GF-D8 (cell line): ENCODE data around the gene PECR.
"Not testable (repeated sequence)": the region's sequence is repeated elsewhere in the genome, so short reads cannot be mapped to it uniquely, and the experiment has no call there.

Source experiments
- DNase-seq: peaks from one replicate; lab custom pipeline; 2025; lab: John Stamatoyannopoulos, UW

Gene PECR

DNA sequence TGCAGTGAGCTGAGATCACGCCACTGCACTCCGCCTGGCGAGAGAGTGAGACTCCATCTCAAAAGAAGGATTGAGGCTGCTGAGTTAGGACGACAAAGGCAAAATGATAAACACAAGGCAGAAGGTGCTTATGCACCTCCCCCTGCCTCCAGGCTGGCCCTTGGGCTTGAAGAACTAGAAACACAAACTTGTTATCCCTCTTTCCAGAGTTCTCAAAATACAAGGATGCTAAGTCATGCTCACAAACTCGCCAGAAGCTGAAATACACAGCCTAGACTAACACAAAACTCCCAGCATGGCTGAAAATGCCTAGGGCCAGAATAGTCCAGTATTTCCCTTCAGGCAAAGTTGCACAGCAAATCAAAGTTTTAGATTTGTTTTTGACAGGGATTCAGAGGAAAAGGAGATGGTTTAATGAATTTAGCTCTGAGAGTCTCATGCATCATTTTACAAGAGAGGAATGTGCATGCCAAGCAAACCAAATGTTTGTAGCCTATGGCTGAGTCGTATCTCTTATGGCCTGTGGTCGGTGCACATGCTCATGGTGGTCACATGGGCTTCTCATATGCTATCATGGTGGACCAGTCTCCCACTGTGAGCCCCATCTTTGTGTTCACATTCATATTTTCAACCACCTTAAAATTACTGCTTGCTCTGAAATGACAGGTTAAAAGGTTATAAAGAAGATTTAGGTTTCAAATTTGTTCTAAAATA is 52.0 kb downstream of the PECR start:
- no peak for DNase-seq

- DNase-seq: no peak
These were observed 56.8 kb downstream of the PECR start for GRCh38 chr2:216024779-216025336.

DNA sequence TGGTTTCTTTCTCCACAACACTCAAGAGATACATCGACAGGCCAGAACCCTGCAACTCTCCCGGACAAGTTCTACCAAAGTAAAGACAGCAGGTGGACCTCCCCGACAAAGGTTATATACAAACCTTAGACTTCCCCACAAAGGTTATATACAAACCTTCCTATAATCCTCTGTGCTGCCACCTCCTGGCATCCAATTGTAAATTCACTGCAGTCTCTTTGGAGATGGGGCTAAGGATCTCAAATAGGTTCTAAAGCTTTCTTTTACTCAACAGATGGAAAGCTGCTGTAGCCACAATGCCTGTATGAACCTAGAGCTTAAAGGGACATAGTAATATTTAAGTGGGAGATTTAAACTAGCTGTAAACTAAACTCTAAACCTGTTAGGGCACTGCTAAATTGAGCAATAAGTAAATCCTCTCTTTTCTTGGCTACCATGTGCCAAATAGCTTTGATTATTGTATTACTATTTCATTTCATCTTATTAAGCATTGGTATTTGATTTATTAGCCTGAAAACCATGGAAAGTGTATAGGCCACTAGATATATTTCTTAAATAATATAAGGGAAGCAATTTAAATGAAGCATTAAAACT is 58.5 kb downstream of the PECR start:
- DNase-seq: no peak

DNA sequence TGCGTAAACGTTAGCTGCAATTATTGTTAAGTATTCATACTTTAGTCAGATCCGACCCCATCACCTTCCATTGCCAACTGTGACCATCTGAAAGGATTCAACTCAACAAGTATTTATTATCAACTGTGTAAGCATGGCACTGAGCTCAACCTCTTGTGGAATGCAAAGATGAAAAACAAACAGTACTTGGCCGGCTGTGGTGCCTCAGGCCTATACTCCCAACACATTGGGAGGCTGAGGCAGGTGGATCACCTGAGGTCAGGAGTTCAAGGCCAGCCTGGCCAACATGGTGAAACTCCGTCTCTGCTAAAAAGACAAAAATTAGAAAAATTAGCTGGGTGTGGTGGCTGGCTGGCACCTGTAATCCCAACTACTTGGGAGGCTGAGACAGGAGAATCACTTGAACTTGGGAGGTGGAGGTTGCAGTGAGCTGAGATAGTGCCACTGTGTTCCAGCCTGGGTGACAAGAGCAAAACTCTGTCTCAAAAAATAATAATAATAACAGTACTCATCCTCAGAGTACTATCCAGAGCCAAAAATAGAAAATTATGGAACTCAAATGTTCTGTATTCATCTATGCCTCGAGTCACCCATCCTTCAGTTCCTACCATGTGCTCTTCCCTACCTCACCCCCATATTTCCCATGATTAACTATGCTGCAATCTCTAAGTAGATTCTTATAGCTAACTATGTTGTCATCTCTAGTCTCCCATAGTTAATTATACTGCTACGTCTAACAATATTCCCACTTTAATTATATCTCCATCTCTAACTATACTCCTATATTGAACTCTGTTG is 59.6 kb downstream of the PECR start:
- no peak for DNase-seq

- DNase-seq: no peak
These were observed 62.9 kb downstream of the PECR start for GRCh38 chr2:216018709-216019108.

- DNase-seq: no peak
These were observed 64.2 kb downstream of the PECR start for GRCh38 chr2:216017365-216017764.

DNA sequence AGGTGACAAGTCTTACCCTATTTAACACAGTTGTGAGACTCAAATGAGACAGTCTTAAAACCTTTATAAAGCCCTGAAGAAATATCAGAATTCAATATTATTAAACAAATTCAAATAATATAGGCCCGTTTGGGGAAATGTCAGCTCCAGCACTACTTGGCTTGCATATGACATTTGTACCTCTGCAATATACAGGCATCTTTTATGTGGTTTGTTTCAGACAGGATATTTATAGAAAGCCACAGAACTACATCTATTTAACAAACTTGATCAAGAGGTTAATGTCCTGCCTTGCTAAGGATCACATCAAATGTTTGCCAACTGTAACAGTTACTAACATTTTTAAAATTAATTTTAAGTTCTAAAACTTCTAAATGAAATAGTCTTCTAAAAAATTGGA is 65.0 kb downstream of the PECR start:
- no peak for DNase-seq

- DNase-seq: no peak
These were observed 65.7 kb downstream of the PECR start for GRCh38 chr2:216015722-216016464.

GRCh38 chr2:216014986-216015385 is 66.6 kb downstream of the PECR start:
- no peak for DNase-seq

- DNase-seq: no peak
These were observed 67.6 kb downstream of the PECR start for GRCh38 chr2:216014006-216014405.

- DNase-seq: no peak
These were observed 68.3 kb downstream of the PECR start, which contains the start of gene MREG for GRCh38 chr2:216013080-216013909. Gene MREG, minus strand, starts transcription at chr2:216013551. Its CDS starts 224 bp downstream, at chr2:216013327.

DNA sequence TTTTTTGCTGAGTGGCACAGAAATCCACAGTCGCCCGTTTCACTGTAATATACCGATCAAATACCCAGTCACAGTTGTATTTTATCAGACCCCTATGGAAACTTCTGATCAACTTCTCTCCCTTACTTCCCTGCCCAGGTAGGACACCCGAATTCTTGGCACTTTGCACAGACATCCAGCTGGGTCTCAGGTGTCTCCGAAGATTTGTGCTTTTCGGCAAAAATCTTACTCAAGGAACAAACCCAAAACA is 68.9 kb downstream of the PECR start:
- DNase-seq: no peak

GRCh38 chr2:216012133-216012829 is 69.3 kb downstream of the PECR start:
- DNase-seq: no peak

GRCh38 chr2:216009215-216009614 is 72.4 kb downstream of the PECR start:
- not testable (repeated sequence) for DNase-seq

DNA sequence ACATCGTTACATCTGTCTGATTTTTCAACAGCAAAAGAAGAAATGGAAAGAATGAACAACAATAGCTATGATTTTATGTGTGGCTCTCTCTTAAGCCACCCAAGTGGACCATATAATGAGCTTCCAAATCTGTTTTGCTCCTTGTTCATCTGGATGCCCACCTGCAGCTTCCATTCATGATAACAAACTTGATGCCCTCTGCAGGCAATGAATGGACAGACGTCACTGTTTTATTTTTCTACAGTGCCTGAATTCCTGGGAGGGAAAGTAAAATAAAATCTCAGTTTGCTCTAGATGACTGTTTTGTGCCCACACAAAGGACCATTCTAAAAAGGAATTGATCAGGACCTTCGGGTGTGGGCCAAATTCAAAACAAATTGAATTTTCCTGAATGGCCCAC is 73.2 kb downstream of the PECR start:
- DNase-seq: no peak

GRCh38 chr2:216006164-216006663 is 75.4 kb downstream of the PECR start:
- no peak for DNase-seq

DNA sequence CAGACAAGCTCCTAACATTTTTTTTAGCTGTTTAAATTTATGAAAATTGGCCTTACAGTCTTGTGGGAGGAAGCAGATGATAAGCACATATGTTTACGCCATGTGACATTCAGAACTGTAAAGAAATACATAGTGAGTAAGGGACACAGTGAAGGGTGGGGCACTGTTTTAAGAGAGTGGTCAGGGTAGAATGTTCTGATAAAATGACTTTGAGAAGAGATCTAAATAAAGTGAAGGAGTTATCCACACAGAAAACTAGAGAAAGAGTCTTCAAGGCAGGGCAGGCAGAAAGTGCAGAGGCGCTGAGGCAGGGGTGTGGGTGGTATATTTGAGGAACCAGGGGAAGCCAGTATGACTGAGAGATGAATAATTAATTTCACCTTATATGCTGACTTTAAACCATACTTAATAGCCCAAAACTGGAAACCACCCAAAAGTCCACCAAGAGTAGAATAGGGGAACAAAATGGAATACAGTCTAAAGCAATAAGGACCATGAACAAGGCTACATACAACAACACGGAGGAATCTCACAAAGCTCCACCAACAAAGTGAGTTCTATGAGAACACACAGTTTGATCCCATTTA is 76.8 kb downstream of the PECR start:
- no peak for DNase-seq

DNA sequence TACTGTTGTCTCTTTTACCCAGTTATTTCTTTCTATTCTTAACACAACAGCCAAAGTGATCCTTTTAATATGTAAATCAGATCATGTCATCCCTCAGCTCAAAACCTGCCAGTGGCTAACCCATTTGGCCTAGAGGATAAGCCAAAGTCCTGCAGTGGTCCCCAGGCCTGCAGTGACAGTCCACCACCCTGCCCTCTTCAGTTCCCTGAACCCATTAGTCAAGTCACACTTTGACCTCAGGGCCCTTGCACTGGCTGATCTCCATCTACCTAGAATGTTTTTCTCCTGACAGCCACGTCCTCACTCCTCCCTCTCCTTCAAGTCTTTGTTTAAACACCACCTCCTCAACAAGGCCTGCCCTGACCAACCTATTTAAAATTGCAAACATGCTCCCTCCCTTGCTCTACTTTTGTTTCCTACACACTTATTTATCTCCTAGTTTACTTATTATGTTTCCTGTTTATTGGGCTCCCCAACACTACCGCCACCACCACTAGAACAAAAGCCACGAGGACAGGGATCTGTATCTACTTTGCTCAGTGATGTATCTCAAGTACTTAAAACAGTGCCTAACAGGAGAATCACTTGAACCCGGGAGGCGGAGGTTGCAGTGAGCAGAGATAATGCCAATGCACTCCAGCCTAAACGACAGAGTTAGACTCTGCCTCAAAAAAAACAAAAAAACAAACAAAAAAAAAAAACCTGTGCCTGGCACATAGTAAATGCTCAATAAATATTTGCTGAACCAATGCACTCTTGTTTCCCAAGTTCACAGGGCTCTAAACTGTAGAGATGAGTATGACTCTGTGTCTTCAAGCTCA is 77.5 kb downstream of the PECR start:
- no peak for DNase-seq

DNA sequence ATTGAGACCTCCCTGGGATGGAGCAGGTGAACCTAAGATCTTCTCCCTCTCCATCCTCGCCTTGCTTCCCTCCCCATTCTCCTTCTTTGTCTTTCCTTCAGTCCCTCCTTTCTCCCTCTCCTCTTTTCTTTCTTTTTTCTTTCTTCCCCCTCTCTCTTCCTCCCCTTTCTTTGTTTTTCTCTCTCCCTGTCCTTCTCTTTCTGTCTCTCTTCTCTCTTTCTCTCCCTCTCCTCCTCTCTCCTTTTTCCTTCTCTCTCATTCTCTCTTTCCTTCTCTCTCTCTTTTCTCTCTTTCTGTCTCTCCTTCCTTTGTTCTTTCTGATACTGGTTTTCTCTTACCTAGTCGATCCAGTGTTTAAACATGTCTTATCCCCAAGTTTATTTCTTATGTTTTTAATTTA is 78.9 kb downstream of the PECR start:
- no peak for DNase-seq
